Measurements from ENCODE around the gene HMX3. TPM values are rescaled to one million over a fixed set of nuclear protein-coding genes. Genes with fewer than 3 reads are reported as not detected.
A peak's percentile ranks its signal among the peaks of the same experiment; 100 is the strongest.

Gene HMX3
- total and polyA plus RNA-seq, 2 of the 13 experiments (the other 11 are each of a cell fraction or from before 2014, with no cell fraction given) = not detected

DNA sequence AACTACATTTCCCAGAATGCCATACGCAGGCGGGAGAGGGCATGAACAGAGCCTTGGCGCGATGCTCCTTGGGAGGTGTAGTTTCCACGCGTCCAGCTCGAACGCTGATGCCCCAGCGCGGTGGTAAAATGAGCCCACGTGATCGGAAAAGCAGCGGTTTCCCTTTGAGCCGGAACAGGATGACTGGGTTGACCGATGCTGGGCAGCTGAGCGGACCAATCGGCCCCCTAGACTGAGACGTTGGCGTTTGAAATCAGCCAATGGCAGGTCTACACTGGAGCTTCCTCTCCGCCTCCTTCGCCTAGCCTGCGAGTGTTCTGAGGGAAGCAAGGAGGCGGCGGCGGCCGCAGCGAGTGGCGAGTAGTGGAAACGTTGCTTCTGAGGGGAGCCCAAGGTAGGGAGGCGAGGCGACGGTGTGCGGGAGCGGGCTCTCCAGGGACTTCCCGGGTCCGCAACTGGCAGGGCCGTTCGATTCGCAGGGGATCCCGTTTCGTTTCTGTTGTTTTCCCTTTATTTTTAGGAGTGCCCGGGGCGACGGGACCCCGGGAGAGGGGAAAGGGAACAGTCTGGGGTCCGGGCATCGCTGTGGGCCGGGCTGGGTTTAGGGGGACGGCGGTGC lies 18.4 kb downstream of the HMX3 start, which contains the start of gene BUB3 (continued):
- TF ChIP-seq GPBP1L1 (CRISPR knock-in tag; IDR thresholded peaks at IDR 0.05) = no peak
- no peak for TF ChIP-seq NFE2L2 (IDR thresholded peaks at IDR 0.05; ENCODE audit: low read length)
- TF ChIP-seq ZNF543 (CRISPR knock-in tag; IDR thresholded peaks at IDR 0.05) = peak; percentile 71; the same call in 1 of the 2 replicates
- TF ChIP-seq, protein P1, sequence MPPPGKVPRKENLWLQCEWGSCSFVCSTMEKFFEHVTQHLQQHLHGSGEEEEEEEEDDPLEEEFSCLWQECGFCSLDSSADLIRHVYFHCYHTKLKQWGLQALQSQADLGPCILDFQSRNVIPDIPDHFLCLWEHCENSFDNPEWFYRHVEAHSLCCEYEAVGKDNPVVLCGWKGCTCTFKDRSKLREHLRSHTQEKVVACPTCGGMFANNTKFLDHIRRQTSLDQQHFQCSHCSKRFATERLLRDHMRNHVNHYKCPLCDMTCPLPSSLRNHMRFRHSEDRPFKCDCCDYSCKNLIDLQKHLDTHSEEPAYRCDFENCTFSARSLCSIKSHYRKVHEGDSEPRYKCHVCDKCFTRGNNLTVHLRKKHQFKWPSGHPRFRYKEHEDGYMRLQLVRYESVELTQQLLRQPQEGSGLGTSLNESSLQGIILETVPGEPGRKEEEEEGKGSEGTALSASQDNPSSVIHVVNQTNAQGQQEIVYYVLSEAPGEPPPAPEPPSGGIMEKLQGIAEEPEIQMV (CRISPR knock-in tag; IDR thresholded peaks at IDR 0.05; ENCODE audit: low read depth) = no peak
- TF ChIP-seq ZIK1 (CRISPR knock-in tag; IDR thresholded peaks at IDR 0.05; ENCODE audit: borderline replicate concordance, low read depth) = no peak
- no peak for TF ChIP-seq KLF13 (CRISPR knock-in tag; IDR thresholded peaks at IDR 0.05)
- TF ChIP-seq, protein P2, sequence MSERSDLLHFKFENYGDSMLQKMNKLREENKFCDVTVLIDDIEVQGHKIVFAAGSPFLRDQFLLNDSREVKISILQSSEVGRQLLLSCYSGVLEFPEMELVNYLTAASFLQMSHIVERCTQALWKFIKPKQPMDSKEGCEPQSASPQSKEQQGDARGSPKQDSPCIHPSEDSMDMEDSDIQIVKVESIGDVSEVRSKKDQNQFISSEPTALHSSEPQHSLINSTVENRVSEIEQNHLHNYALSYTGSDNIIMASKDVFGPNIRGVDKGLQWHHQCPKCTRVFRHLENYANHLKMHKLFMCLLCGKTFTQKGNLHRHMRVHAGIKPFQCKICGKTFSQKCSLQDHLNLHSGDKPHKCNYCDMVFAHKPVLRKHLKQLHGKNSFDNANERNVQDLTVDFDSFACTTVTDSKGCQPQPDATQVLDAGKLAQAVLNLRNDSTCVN (CRISPR knock-in tag; IDR thresholded peaks at IDR 0.05; ENCODE audit: borderline replicate concordance) = no peak
- TF ChIP-seq AGO1 (IDR thresholded peaks at IDR 0.05; ENCODE audit: low read depth, low read length, poor library complexity, severe bottlenecking) = no peak
- TF ChIP-seq ZSCAN9 (CRISPR knock-in tag; IDR thresholded peaks at IDR 0.05; ENCODE audit: borderline replicate concordance) = no peak
- TF ChIP-seq, protein P3, sequence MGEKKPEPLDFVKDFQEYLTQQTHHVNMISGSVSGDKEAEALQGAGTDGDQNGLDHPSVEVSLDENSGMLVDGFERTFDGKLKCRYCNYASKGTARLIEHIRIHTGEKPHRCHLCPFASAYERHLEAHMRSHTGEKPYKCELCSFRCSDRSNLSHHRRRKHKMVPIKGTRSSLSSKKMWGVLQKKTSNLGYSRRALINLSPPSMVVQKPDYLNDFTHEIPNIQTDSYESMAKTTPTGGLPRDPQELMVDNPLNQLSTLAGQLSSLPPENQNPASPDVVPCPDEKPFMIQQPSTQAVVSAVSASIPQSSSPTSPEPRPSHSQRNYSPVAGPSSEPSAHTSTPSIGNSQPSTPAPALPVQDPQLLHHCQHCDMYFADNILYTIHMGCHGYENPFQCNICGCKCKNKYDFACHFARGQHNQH (CRISPR knock-in tag; IDR thresholded peaks at IDR 0.05) = no peak
- TF ChIP-seq, protein P4, sequence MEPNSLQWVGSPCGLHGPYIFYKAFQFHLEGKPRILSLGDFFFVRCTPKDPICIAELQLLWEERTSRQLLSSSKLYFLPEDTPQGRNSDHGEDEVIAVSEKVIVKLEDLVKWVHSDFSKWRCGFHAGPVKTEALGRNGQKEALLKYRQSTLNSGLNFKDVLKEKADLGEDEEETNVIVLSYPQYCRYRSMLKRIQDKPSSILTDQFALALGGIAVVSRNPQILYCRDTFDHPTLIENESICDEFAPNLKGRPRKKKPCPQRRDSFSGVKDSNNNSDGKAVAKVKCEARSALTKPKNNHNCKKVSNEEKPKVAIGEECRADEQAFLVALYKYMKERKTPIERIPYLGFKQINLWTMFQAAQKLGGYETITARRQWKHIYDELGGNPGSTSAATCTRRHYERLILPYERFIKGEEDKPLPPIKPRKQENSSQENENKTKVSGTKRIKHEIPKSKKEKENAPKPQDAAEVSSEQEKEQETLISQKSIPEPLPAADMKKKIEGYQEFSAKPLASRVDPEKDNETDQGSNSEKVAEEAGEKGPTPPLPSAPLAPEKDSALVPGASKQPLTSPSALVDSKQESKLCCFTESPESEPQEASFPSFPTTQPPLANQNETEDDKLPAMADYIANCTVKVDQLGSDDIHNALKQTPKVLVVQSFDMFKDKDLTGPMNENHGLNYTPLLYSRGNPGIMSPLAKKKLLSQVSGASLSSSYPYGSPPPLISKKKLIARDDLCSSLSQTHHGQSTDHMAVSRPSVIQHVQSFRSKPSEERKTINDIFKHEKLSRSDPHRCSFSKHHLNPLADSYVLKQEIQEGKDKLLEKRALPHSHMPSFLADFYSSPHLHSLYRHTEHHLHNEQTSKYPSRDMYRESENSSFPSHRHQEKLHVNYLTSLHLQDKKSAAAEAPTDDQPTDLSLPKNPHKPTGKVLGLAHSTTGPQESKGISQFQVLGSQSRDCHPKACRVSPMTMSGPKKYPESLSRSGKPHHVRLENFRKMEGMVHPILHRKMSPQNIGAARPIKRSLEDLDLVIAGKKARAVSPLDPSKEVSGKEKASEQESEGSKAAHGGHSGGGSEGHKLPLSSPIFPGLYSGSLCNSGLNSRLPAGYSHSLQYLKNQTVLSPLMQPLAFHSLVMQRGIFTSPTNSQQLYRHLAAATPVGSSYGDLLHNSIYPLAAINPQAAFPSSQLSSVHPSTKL (CRISPR knock-in tag; IDR thresholded peaks at IDR 0.05) = peak; percentile 29; the same call in 1 of the 2 replicates
- TF ChIP-seq SAP130 (CRISPR knock-in tag; IDR thresholded peaks at IDR 0.05; ENCODE audit: low read depth) = peak; percentile 80
- TF ChIP-seq, protein P5, sequence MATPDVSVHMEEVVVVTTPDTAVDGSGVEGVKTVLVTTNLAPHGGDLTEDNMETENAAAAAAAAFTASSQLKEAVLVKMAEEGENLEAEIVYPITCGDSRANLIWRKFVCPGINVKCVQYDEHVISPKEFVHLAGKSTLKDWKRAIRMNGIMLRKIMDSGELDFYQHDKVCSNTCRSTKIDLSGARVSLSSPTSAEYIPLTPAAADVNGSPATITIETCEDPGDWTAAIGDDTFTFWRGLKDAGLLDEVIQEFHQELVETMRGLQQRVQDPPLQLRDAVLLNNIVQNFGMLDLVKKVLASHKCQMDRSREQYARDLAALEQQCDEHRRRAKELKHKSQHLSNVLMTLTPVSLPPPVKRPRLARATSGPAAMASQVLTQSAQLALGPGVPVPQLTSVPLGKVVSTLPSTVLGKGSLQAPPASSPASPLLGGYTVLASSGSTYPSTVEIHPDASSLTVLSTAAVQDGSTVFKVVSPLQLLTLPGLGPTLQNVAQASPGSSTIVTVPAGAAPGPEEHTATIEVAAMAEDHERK (CRISPR knock-in tag; IDR thresholded peaks at IDR 0.05; ENCODE audit: low read depth) = peak; percentile 55; the same call in 1 of the 2 replicates
- TF ChIP-seq ZNF747 (CRISPR knock-in tag; IDR thresholded peaks at IDR 0.05; ENCODE audit: borderline replicate concordance) = no peak
- no peak for TF ChIP-seq BRCA1 (CRISPR knock-in tag; IDR thresholded peaks at IDR 0.05)
- no peak for TF ChIP-seq CSRNP2 (CRISPR knock-in tag; conservative IDR thresholded peaks at IDR 0.05; ENCODE audit: low read depth)
- TF ChIP-seq MATR3 (CRISPR knock-in tag; IDR thresholded peaks at IDR 0.05) = no peak
